HG03521 (cell line): Measurements from ENCODE around the gene TPCN1.

Experiments
- ATAC-seq: cut with Tn5 transposase; IDR thresholded peaks from one replicate; pipeline ENCODE4 v1.9.1; 2021; ENCODE audit warnings: mild to moderate bottlenecking, moderate library complexity; ENCODE audit not compliant: unreplicated experiment

TPCN1 gene

DNA sequence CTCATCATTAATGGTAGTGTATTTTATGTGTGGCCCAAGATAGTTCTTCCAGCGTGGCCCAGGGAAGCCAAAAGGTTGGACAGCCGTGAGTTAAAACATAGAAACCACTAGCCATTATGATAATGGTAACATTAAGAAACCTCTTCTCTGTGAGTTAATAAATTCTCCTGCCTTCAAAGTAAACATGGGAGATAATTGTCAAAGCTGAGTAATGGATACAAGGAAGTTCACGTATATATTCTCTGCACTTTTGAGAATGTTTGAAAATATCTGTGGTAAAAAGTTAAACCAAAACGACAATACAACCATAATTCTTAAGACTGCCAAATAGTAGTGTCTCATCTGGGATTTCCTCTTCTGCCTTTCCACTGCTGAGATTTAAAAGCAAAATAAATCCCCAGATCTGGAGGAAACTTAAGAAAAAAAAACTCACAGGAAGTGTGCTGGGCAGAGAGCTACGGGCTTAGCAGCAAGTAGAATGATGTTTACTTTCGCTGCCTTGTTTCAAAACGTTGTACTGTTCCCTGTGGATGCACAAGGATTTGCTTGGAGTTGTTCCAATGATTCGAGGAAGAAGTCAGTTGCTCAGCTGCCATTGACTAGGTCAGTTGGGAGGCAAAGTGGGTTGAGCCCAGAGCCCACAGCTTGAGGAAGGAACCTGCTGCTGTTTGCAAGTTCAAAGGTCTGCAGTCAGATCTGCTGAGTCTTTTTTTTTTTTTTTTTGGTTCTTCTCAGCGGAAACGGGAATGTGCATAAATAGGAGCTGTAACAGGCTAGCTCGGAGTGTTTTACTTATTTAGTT is 1.7 kb downstream of the TPCN1 start:
- no peak for ATAC-seq

GRCh38 chr12:113224955-113225354 is 3.7 kb downstream of the TPCN1 start:
- ATAC-seq, result no peak

- ATAC-seq, result no peak
These were observed 5.7 kb downstream of the TPCN1 start for GRCh38 chr12:113226696-113227568.

DNA sequence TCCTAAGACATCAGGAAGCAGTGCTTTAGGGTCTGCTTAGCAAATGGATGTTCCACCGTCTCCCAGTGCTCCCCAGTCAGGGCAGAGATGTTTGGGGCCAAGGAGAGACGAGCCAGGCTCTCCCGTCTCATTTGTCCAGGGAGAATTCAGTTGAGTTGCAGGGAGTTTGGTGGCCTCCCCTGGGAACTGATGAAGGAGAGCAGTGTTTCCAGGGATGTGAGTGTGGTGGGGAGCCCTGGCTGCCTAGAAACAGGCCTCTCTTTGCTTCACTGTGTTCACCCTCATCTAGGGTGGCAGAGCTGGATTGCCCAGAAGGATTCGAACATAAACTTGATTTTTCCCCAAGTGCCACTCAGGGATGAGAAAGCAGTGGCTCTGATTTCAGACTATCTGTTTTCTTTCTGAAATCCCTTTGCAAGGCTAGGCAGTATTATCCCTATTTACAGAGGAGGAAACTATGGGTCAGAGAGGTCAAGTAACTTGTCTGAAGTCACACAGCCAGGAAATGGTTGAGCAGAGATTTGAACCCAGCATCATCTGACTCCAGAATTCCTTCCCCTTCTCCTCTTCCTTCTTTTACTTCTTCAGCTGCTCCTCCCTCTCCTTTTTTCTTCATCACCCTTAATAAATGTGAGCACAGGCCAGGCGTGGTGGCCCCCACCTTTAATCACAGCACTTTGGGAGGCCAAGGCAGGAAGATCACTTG is 6.6 kb downstream of the TPCN1 start:
- ATAC-seq, result no peak

DNA sequence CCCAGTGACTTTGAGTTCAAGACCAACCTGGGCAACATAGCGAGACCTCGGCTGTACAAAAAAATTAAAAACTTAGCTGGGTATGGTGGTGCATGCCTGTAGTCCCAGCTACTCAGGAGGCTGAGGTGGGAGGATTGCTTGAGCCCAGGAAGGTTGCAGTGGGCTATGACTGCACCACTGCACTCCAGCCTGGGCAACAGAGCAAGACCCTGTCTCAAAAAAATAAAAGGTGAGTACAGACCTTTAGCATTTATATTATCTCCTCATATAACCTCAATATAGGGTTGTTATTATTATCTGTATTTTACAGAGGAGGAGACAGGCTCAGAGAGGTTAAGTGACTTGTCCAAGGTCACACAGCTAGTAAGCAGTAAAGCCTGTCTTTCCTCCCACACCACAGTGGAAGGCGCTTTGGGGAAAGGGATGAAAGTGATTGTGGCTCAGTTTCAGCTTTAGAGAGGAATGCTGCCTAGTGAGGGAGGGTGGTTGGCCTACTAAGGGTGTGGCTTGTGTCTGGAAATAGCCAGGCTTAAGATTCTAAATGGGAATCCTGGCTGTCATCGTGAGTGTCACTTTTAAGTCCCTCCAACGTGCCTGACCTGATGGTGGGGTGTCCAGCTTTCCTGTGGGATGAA is 7.2 kb downstream of the TPCN1 start:
- no peak for ATAC-seq

- ATAC-seq, result no peak
These were observed 9.3 kb downstream of the TPCN1 start for GRCh38 chr12:113230315-113231234.

- no peak for ATAC-seq
These were observed 10.2 kb downstream of the TPCN1 start for GRCh38 chr12:113231235-113232088.

GRCh38 chr12:113232089-113232839 is 11.0 kb downstream of the TPCN1 start:
- ATAC-seq, result no peak

DNA sequence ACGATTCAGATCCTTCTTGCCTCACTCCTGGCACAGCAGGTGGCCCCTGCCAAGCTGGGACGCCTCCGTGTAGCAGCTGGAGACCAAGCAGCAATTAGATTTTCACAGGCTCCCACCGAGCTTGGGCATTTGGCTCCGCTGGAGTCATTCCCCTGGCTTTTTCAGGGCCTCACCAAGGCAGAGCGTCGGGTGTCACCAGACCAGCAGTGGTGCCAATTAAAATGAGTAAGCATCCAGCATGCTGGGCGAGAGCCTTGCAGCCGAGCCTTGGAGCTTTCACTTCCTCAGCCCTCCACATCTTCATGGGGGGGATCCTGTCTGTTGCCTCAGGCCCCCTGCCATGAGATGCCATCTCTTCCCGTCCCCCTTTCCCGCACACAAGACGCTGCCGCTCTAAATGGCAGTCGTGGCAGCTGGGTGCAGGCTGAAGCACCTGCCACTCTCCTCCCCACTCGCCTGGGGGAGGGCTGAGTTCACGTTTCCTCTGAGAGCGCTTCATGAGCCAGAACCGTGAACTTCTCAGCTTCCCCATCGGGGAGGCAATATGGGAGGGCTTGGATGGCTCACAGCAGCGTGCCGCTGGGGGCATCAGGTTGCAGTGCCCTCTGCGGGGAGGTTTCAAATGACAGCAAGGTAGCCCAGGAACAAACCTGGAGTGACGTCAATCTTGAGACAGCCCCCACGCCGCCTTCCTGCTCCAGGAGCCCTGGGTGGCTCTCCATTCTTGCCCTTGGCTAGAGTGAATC is 11.7 kb downstream of the TPCN1 start:
- peak; percentile 71 for ATAC-seq

GRCh38 chr12:113233967-113234366 is 12.7 kb downstream of the TPCN1 start:
- no peak for ATAC-seq

GRCh38 chr12:113234483-113234882 is 13.2 kb downstream of the TPCN1 start:
- ATAC-seq, result no peak

GRCh38 chr12:113235976-113236375 is 14.7 kb downstream of the TPCN1 start:
- ATAC-seq, result no peak

- ATAC-seq, result no peak
These were observed 15.5 kb downstream of the TPCN1 start for GRCh38 chr12:113236539-113237399.

- ATAC-seq, result no peak
These were observed 16.5 kb downstream of the TPCN1 start for GRCh38 chr12:113237748-113238147.

GRCh38 chr12:113238309-113238708 is 17.0 kb downstream of the TPCN1 start:
- ATAC-seq, result no peak

DNA sequence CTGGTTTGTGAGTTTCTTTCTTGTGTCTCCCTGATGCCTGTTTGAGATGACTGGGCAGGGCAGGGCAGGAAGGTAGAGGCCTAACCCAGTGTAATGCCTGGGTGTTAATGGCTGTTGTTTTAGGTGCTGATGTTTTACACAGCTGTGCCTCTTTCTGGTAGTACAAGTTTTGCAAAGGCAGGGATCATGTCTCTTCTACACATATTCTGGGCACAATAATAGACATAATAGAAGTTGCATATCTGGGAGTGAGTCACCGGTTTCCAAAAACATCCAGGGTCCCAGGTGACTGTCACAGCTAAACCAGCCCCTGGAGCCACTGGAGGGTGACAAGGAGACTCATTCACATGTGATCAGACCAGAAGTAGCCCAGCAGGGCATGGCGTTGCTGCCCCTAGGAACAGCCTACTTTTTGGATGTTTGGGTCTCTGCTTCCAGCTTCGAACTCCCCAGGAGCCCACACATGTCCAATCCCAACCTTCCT is 18.1 kb downstream of the TPCN1 start:
- ATAC-seq, result no peak
